ENCODE data around the gene SORCS2. TPM values are rescaled to one million over a fixed set of nuclear protein-coding genes. Genes with fewer than 3 reads are reported as not detected.

The SORCS2 gene
- total RNA-seq, 1 experiment from 2014 or later, result 0.15 TPM

GRCh38 chr4:7315935-7316334 lies 123.6 kb downstream of the SORCS2 start:
- H3K4me3 ChIP-seq (ENCODE audit: low read depth in 2 of 2, low read length in 2 of 2), result no peak overlapping the region

DNA sequence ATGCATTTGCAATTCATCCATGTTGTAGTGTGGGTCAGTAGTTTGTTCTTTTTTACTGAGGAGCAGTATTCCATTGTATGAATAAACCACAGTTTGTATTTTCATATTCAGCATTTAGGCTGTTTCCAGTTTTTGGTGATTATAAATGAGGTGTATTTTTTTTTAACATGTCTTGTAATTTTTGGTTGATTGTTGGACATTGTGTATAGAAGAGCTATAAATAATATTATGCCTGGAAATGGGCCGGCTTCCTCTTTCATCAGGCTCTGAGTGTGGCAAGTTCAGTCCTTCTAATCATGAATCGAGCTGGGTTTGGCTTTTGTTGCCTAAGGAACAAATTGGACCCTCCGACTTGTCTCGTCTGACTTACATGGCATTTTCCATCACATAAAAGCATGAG lies 126.7 kb downstream of the SORCS2 start:
- no peaks in the 10 kb centered on the region for H3K9me3 ChIP-seq (ENCODE audit: control insufficient read depth, insufficient read depth, low read depth, low read length)
- no peaks in the 10 kb centered on the region for H3K27me3 ChIP-seq (ENCODE audit: control insufficient read depth, insufficient read depth, low read length)
- no peak overlapping the region for H3K27ac ChIP-seq (ENCODE audit: low read length)
- H3K36me3 ChIP-seq (ENCODE audit: control insufficient read depth, insufficient read depth, low read length), result no peaks in the 10 kb centered on the region
- TF ChIP-seq SIN3A (IDR thresholded peaks at IDR 0.05; ENCODE audit: borderline replicate concordance, insufficient read depth, low read depth, low read length) (no peak), POLR2AphosphoS5 (IDR thresholded peaks at IDR 0.05; ENCODE audit: low read depth, low read length) (no peak), TCF7L2 (IDR thresholded peaks at IDR 0.05; ENCODE audit: low read depth, low read length) (no peak), CTCF (IDR thresholded peaks at IDR 0.05) (no peak)
- TF ChIP-seq, protein P1, sequence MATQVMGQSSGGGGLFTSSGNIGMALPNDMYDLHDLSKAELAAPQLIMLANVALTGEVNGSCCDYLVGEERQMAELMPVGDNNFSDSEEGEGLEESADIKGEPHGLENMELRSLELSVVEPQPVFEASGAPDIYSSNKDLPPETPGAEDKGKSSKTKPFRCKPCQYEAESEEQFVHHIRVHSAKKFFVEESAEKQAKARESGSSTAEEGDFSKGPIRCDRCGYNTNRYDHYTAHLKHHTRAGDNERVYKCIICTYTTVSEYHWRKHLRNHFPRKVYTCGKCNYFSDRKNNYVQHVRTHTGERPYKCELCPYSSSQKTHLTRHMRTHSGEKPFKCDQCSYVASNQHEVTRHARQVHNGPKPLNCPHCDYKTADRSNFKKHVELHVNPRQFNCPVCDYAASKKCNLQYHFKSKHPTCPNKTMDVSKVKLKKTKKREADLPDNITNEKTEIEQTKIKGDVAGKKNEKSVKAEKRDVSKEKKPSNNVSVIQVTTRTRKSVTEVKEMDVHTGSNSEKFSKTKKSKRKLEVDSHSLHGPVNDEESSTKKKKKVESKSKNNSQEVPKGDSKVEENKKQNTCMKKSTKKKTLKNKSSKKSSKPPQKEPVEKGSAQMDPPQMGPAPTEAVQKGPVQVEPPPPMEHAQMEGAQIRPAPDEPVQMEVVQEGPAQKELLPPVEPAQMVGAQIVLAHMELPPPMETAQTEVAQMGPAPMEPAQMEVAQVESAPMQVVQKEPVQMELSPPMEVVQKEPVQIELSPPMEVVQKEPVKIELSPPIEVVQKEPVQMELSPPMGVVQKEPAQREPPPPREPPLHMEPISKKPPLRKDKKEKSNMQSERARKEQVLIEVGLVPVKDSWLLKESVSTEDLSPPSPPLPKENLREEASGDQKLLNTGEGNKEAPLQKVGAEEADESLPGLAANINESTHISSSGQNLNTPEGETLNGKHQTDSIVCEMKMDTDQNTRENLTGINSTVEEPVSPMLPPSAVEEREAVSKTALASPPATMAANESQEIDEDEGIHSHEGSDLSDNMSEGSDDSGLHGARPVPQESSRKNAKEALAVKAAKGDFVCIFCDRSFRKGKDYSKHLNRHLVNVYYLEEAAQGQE (IDR thresholded peaks at IDR 0.05; ENCODE audit: insufficient read depth in 1 of 2, low read depth in 2 of 2, low read length in 1 of 2), result no peak
- in situ Hi-C loops (cut with HindIII; ENCODE audit: low pct_unique_long_range_greater_than_20kb, low sequenced_read_pairs), result no loop called here
- no peak overlapping the region for H3K4me3 ChIP-seq (ENCODE audit: low read depth in 2 of 2, low read length in 2 of 2)
- no peaks in the 10 kb centered on the region for H3K4me1 ChIP-seq (ENCODE audit: control insufficient read depth, insufficient read depth, low read length)
- DNase-seq (ENCODE audit: low read depth, low spot score), result no peak
- no TSS peak for BruUV-seq (replicated peaks)
- intact Hi-C loops (cut with micrococcal nuclease; ENCODE audit: unreplicated experiment), result no loop called here
- ChIA-PET POLR2A (no interaction called here), CTCF (no interaction called here)
- no peak for ATAC-seq

More at GRCh38 chr4:7315935-7316334, 123.6 kb downstream of the SORCS2 start:
- POLR2A ChIA-PET, result no interaction called here
- H3K36me3 ChIP-seq (ENCODE audit: control insufficient read depth, insufficient read depth, low read length), result no peaks in the 10 kb centered on the region
- no peaks in the 10 kb centered on the region for H3K4me1 ChIP-seq (ENCODE audit: control insufficient read depth, insufficient read depth, low read length)
- in situ Hi-C loops (cut with HindIII; ENCODE audit: low pct_unique_long_range_greater_than_20kb, low sequenced_read_pairs) (no loop called here), intact Hi-C loops (cut with micrococcal nuclease; ENCODE audit: unreplicated experiment) (no loop called here)
- no TSS peak for BruUV-seq (replicated peaks)
- ATAC-seq, result no peak
- DNase-seq (ENCODE audit: low read depth, low spot score), result no peak
- no peak overlapping the region for H3K27ac ChIP-seq (ENCODE audit: low read length)
- CTCF ChIA-PET, result interaction anchor here (0.6 kb wide), 1 partner anchor 164 kb away, joined by 6 read pairs; no protein-coding TSS in a partner anchor
- no peaks in the 10 kb centered on the region for H3K9me3 ChIP-seq (ENCODE audit: control insufficient read depth, insufficient read depth, low read depth, low read length)
- H3K27me3 ChIP-seq (ENCODE audit: control insufficient read depth, insufficient read depth, low read length), result no peaks in the 10 kb centered on the region
- no peak for TF ChIP-seq POLR2AphosphoS5 (IDR thresholded peaks at IDR 0.05; ENCODE audit: low read depth, low read length)
- TF ChIP-seq TCF7L2 (IDR thresholded peaks at IDR 0.05; ENCODE audit: low read depth, low read length), result no peak
- no peak for TF ChIP-seq CTCF (IDR thresholded peaks at IDR 0.05)
- no peak for TF ChIP-seq SIN3A (IDR thresholded peaks at IDR 0.05; ENCODE audit: borderline replicate concordance, insufficient read depth, low read depth, low read length)
- TF ChIP-seq, protein P1 (IDR thresholded peaks at IDR 0.05; ENCODE audit: insufficient read depth in 1 of 2, low read depth in 2 of 2, low read length in 1 of 2), result no peak

All from Panc1 (cell line).